Osteoblast (primary cell): ENCODE measurements around the gene CELF4. TPM values are rescaled to one million over a fixed set of nuclear protein-coding genes. Genes with fewer than 3 reads are reported as not detected.
"Not testable (repeated sequence)": the region's sequence is repeated elsewhere in the genome, so short reads cannot be mapped to it uniquely, and the experiment has no call there.

ENCODE experiments used
- DNase-seq: peaks from one replicate; pipeline ENCODE4 v3.0.0; 2011; ENCODE audit warnings: low spot score, mixed read lengths; ENCODE audit not compliant: insufficient read length; ENCODE audit errors: missing footprints
- H2AFZ ChIP-seq: 2 replicates; pipeline ENCODE4 v1.6.0; 2011; ENCODE audit warnings: mild to moderate bottlenecking, low read length
- H3K27ac ChIP-seq: 2 replicates; pipeline ENCODE4 v1.5.1; 2011; ENCODE audit warnings: mild to moderate bottlenecking, low read depth, low read length, moderate library complexity
- H3K27me3 ChIP-seq: 2 replicates; pipeline ENCODE4 v1.6.0; 2012; ENCODE audit warnings: mild to moderate bottlenecking, control low read depth, inconsistent platforms, low read length, moderate library complexity; ENCODE audit not compliant: insufficient read depth
- H3K36me3 ChIP-seq: 2 replicates; pipeline ENCODE4 v1.5.1; 2011; ENCODE audit warnings: mild to moderate bottlenecking, low read length, control low read depth, moderate library complexity; ENCODE audit not compliant: insufficient read depth
- H3K4me1 ChIP-seq: 2 replicates; pipeline ENCODE4 v1.5.1; 2011; ENCODE audit warnings: mild to moderate bottlenecking, low read length, control low read depth, moderate library complexity; ENCODE audit not compliant: insufficient read depth
- H3K4me2 ChIP-seq: 2 replicates; pipeline ENCODE4 v1.6.0; 2011; ENCODE audit warnings: mild to moderate bottlenecking, low read length; ENCODE audit not compliant: insufficient read depth
- H3K4me3 ChIP-seq: fragments of 200-600 bp; sonication (generic); 3 replicates; pipeline ENCODE4 v1.5.1; 2012; ENCODE audit warnings: mild to moderate bottlenecking, low read length, inconsistent platforms; ENCODE audit not compliant: insufficient read depth
- H3K79me2 ChIP-seq: 2 replicates; pipeline ENCODE4 v1.6.0; 2012; ENCODE audit warnings: mild to moderate bottlenecking, low read length, control low read depth, inconsistent platforms; ENCODE audit not compliant: insufficient read depth
- H3K9me3 ChIP-seq: 2 replicates; pipeline ENCODE4 v1.5.1; 2011; ENCODE audit warnings: low read depth, low read length, control low read depth
- H4K20me1 ChIP-seq: 2 replicates; pipeline ENCODE4 v1.6.0; 2012; ENCODE audit warnings: mild to moderate bottlenecking, low read length, control low read depth; ENCODE audit not compliant: insufficient read depth
- total RNA-seq: library from RNA; depleted of rRNA; stranded (reverse); fragments of >200 nt; gene quantifications from 2 replicates; pipeline ENCODE4 v1.2.3, GENCODE V29; 2012
- TF ChIP-seq, protein P1 (sequence below): IDR thresholded peaks from 2 replicates; pipeline ENCODE4 v1.5.1; 2011; ENCODE audit warnings: mild to moderate bottlenecking, low read depth, low read length, moderate library complexity; ENCODE audit errors: extremely low read depth

CELF4 gene
- total RNA-seq, 1 donor: not detected

DNA sequence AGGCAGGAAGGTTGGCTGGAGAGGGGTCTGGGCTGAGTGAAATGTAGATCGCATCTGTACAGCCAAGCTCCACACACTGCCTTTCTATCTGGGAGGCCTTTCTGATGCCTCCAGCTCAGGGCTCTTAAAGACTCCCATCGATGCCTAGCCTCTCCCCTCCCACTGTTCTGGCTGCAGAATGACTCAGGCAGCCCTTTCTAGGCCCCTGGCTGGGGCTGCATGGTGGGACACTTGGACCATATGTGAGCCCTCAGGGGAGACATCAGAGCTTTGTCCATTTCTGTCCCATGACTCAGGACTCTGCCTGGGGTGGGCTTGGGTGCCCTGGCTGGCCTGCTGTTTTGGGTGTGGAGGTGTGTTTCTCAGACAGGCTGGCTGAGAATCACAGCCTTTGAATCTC, 101.3 kb downstream of the CELF4 start:
- Histone ChIP-seq H3K4me3 (no peak overlapping the region), H3K36me3 (no peaks in the 10 kb centered on the region), H3K79me2 (no peaks in the 10 kb centered on the region), H3K4me1 (no peaks in the 10 kb centered on the region), H3K27me3 (no peaks in the 10 kb centered on the region), H3K27ac (no peak overlapping the region), H3K4me2 (no peak overlapping the region), H3K9me3 (no peaks in the 10 kb centered on the region), H4K20me1 (no peaks in the 10 kb centered on the region), H2AFZ (no peak overlapping the region)
- DNase-seq: peak; percentile 62
- TF ChIP-seq, protein P1, sequence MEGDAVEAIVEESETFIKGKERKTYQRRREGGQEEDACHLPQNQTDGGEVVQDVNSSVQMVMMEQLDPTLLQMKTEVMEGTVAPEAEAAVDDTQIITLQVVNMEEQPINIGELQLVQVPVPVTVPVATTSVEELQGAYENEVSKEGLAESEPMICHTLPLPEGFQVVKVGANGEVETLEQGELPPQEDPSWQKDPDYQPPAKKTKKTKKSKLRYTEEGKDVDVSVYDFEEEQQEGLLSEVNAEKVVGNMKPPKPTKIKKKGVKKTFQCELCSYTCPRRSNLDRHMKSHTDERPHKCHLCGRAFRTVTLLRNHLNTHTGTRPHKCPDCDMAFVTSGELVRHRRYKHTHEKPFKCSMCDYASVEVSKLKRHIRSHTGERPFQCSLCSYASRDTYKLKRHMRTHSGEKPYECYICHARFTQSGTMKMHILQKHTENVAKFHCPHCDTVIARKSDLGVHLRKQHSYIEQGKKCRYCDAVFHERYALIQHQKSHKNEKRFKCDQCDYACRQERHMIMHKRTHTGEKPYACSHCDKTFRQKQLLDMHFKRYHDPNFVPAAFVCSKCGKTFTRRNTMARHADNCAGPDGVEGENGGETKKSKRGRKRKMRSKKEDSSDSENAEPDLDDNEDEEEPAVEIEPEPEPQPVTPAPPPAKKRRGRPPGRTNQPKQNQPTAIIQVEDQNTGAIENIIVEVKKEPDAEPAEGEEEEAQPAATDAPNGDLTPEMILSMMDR: no peak

DNA sequence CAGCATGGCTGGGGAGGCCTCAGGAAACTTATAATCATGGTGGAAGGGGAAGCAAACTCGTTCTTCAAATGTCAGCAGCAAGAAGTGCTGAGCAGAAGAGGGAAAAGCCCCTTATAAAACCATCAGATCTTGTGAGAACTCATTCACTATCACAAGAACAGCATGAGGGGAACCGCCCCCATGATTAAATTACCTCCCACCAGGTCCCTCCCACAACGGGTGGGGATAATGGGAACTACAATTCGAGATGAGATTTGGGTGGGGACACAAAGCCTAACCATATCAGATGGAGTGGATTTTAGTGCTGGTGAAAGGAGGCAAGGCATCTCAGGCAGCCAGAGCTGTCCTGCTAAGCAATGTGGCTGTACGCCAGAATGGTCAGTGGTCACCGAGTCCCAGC, 104.3 kb downstream of the CELF4 start:
- not testable (repeated sequence) for H3K79me2 ChIP-seq, H3K9me3 ChIP-seq, H3K27ac ChIP-seq, H3K4me1 ChIP-seq, H3K27me3 ChIP-seq, H3K4me3 ChIP-seq, DNase-seq, H2AFZ ChIP-seq, H3K4me2 ChIP-seq, H4K20me1 ChIP-seq, H3K36me3 ChIP-seq

DNA sequence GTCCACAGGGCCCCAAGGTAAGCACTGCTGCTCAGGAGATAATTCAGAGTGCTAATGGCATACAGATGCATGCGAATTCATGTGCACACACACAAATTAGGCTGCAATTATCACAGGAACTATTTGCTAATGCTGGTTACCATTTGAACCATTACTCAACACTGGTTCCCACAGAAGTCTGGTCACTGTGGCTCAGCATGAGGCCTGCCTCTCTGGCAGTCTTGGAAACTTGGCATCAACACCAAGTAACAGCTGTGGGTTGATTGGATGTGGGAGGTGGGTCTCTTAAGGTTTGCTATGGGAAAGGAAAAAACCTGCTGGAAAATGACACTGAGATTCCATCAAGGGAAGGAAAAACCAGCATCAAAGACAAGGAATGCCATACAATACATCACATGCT, 105.0 kb downstream of the CELF4 start:
- H3K27me3 ChIP-seq: no peaks in the 10 kb centered on the region
- H2AFZ ChIP-seq: no peak overlapping the region
- H3K4me2 ChIP-seq: no peak overlapping the region
- H3K27ac ChIP-seq: no peak overlapping the region
- H3K9me3 ChIP-seq: no peaks in the 10 kb centered on the region
- no peaks in the 10 kb centered on the region for H3K79me2 ChIP-seq
- no peaks in the 10 kb centered on the region for H3K4me1 ChIP-seq
- no peaks in the 10 kb centered on the region for H4K20me1 ChIP-seq
- TF ChIP-seq, protein P1: no peak
- no peak overlapping the region for H3K4me3 ChIP-seq
- no peaks in the 10 kb centered on the region for H3K36me3 ChIP-seq
- no peak for DNase-seq

DNA sequence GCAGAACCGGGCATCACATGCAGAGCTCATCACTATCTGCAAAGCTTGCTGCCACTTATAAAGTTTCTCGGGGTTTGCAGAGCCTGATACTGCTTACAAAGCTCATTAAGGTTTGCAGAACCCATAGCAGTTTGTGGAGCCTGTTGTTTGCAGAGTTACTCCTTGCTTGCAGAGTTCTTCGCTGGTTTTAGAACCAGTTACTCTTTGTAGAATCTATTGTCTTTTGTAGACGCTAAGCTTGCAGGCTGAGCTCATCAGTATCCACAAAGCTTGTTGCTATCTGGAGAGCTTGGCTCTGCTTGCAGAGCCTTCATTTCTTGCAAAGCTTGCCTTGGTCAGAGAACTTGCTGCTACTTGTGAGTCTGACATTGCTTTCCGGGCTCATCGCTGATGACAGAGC, 106.9 kb downstream of the CELF4 start:
- Histone ChIP-seq H3K27me3 (no peaks in the 10 kb centered on the region), H3K36me3 (no peaks in the 10 kb centered on the region), H3K79me2 (no peaks in the 10 kb centered on the region), H4K20me1 (no peaks in the 10 kb centered on the region), H3K4me1 (no peaks in the 10 kb centered on the region), H3K9me3 (no peaks in the 10 kb centered on the region), H3K27ac (no peak overlapping the region), H3K4me2 (no peak overlapping the region), H2AFZ (no peak overlapping the region), H3K4me3 (no peak overlapping the region)
- TF ChIP-seq, protein P1: no peak
- DNase-seq: peak; percentile 31

DNA sequence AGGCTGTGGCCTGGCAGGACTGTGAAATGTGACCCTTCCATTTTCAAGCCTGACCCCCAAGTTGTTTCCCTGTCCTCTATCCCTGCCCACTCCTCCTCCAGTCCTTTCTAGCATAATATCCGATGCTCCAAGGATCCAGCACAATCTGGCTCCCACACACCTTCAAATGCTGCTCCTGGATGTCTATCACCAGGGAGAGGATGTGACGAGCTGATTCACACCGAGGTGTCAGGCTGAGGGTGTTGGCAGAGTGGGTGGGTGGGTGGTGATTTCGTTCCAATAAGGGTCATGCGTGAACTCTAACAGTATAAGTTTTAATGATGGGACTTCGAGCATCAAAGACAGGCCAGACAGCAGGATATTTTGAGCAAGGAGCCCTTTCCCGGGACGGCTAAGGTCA, 107.8 kb downstream of the CELF4 start:
- no peaks in the 10 kb centered on the region for H3K9me3 ChIP-seq
- TF ChIP-seq, protein P1: no peak
- no peak overlapping the region for H3K4me3 ChIP-seq
- no peaks in the 10 kb centered on the region for H3K27me3 ChIP-seq
- no peaks in the 10 kb centered on the region for H4K20me1 ChIP-seq
- H3K79me2 ChIP-seq: no peaks in the 10 kb centered on the region
- no peaks in the 10 kb centered on the region for H3K36me3 ChIP-seq
- no peak for DNase-seq
- no peak overlapping the region for H3K4me2 ChIP-seq
- no peak overlapping the region for H2AFZ ChIP-seq
- H3K4me1 ChIP-seq: no peaks in the 10 kb centered on the region
- no peak overlapping the region for H3K27ac ChIP-seq
